Panc1 (cell line): ENCODE measurements around the gene TMEM203. TPM values are rescaled to one million over a fixed set of nuclear protein-coding genes. Genes with fewer than 3 reads are reported as not detected.

ENCODE experiments used
- ATAC-seq: fragments of 200-7000 bp; cut with Tn5 transposase; 2 replicates; pipeline ENCODE4 v1.9.1; 2020; ENCODE audit warnings: mild to moderate bottlenecking, moderate library complexity
- BruUV-seq: library from RNA; stranded (reverse); fragments of 400-500 nt; replicated peaks from 2 replicates; lab custom pipeline; 2021; lab: Mats Ljungman, UMichigan
- CTCF ChIA-PET: fragments of 300-600 bp; sonication (Branson Sonifier 250); formaldehyde crosslinking; loops from one replicate; lab custom pipeline; 2022; ENCODE audit warnings: antibody characterized with exemption; lab: Charles Lee
- POLR2A ChIA-PET: fragments of 300-600 bp; sonication (Branson Sonifier 250); formaldehyde crosslinking; loops from one replicate; lab custom pipeline; 2022; ENCODE audit warnings: antibody characterized with exemption; lab: Charles Lee
- DNase-seq: peaks from one replicate; pipeline ENCODE4 v3.0.0-alpha.2; 2010; ENCODE audit warnings: low read depth, low spot score
- H3K27ac ChIP-seq: 2 replicates; pipeline ENCODE4 v1.5.1; 2011; ENCODE audit warnings: mild to moderate bottlenecking, low read length, inconsistent platforms
- H3K27me3 ChIP-seq: fragments of 200-500 bp; sonication (Bioruptor generic); 2 replicates; pipeline ENCODE4 v1.6.0; 2014; ENCODE audit warnings: low read length, inconsistent platforms; ENCODE audit not compliant: control insufficient read depth, insufficient read depth
- H3K36me3 ChIP-seq: fragments of 200-500 bp; sonication (Bioruptor generic); 2 replicates; pipeline ENCODE4 v1.5.1; 2014; ENCODE audit warnings: inconsistent platforms, mild to moderate bottlenecking, low read length, moderate library complexity; ENCODE audit not compliant: control insufficient read depth, insufficient read depth
- H3K4me1 ChIP-seq: 2 replicates; pipeline ENCODE4 v1.5.1; 2011; ENCODE audit warnings: inconsistent platforms, mild to moderate bottlenecking, low read length, moderate library complexity; ENCODE audit not compliant: control insufficient read depth, insufficient read depth
- H3K4me3 ChIP-seq, 2 experiments: 2 replicates each; pipeline ENCODE4 v1.5.1; 2011 to 2012; ENCODE audit warnings: low read depth in 2 of 2, low read length in 2 of 2, mild to moderate bottlenecking in 2 of 2, inconsistent platforms in 1 of 2, moderate library complexity in 1 of 2
- H3K9me3 ChIP-seq: fragments of 200-500 bp; sonication (Bioruptor generic); 2 replicates; pipeline ENCODE4 v1.5.1; 2014; ENCODE audit warnings: low read depth, mild to moderate bottlenecking, inconsistent platforms, low read length, moderate library complexity; ENCODE audit not compliant: control insufficient read depth, insufficient read depth
- CTCF ChIP-seq: fragments of 450-650 bp; IDR thresholded peaks from 2 replicates; pipeline ENCODE4 v1.5.1; 2017; ENCODE audit warnings: mild to moderate bottlenecking
- POLR2AphosphoS5 ChIP-seq: IDR thresholded peaks from 2 replicates; pipeline ENCODE4 v1.6.1; 2012; ENCODE audit warnings: mild to moderate bottlenecking, low read depth, low read length, moderate library complexity
- REST ChIP-seq, 2 experiments: IDR thresholded peaks; 2 replicates each; pipeline ENCODE4 v1.6.1; 2011 to 2012; ENCODE audit warnings: low read depth in 2 of 2, control low read depth in 1 of 2, low read length in 1 of 2, mild to moderate bottlenecking in 1 of 2, moderate library complexity in 1 of 2; ENCODE audit not compliant: insufficient read depth in 1 of 2
- SIN3A ChIP-seq: IDR thresholded peaks from 2 replicates; pipeline ENCODE4 v1.6.1; 2012; ENCODE audit warnings: low read depth, mild to moderate bottlenecking, low read length, moderate library complexity, borderline replicate concordance; ENCODE audit not compliant: insufficient read depth
- TCF7L2 ChIP-seq: IDR thresholded peaks from 2 replicates; pipeline ENCODE4 v1.6.1; 2011; ENCODE audit warnings: mild to moderate bottlenecking, low read depth, low read length, inconsistent platforms
- in situ Hi-C: cut with HindIII; loops from 2 replicates; pipeline ENCODE4 v1.10.0; 2016; ENCODE audit warnings: low sequenced_read_pairs, low pct_unique_long_range_greater_than_20kb
- intact Hi-C: fragments of 100-400 bp; cut with micrococcal nuclease; formaldehyde crosslinking; loops from one replicate; pipeline ENCODE4 v1.10.0; 2022; ENCODE audit not compliant: unreplicated experiment
- total RNA-seq: library from RNA; stranded (reverse); gene quantifications from one replicate; pipeline ENCODE4 v1.2.1, GENCODE V29; 2021; ENCODE audit not compliant: unreplicated experiment

TMEM203 gene
- total RNA-seq, 1 experiment from 2014 or later = 25.4 TPM

GRCh38 chr9:137247135-137247915 is 41.9 kb upstream of the TMEM203 start:
- ATAC-seq (no peak), DNase-seq (no peak)
- Histone ChIP-seq H3K27me3 (no peaks in the 10 kb centered on the region), H3K27ac (no peak overlapping the region), H3K9me3 (no peaks in the 10 kb centered on the region), H3K4me3 (no peak overlapping the region), H3K4me1 (peaks cover 16% of the 10 kb centered on the region), H3K36me3 (no peaks in the 10 kb centered on the region)
- in situ Hi-C loops = no loop called here
- ChIA-PET POLR2A (interaction anchor here (0.6 kb wide), 1 partner anchor 117 kb away, joined by 10 read pairs; no protein-coding TSS in a partner anchor), CTCF (interaction anchor here (0.6 kb wide), 1 partner anchor 136 kb away, joined by 3 read pairs; no protein-coding TSS in a partner anchor)
- intact Hi-C loops = no loop called here
- TF ChIP-seq TCF7L2 (no peak), CTCF (no peak), SIN3A (no peak), POLR2AphosphoS5 (no peak), REST (IDR thresholded peaks at IDR 0.05; ENCODE audit: insufficient read depth in 1 of 2, low read depth in 2 of 2, low read length in 1 of 2) (no peak)
- no TSS peak for BruUV-seq

GRCh38 chr9:137245450-137246421 is 40.3 kb upstream of the TMEM203 start:
- intact Hi-C loops (no loop called here), in situ Hi-C loops (no loop called here)
- Histone ChIP-seq H3K27me3 (no peaks in the 10 kb centered on the region), H3K4me3 (no peak overlapping the region), H3K9me3 (no peaks in the 10 kb centered on the region), H3K4me1 (peaks cover 16% of the 10 kb centered on the region), H3K27ac (no peak overlapping the region), H3K36me3 (peaks cover 4% of the 10 kb centered on the region)
- TF ChIP-seq POLR2AphosphoS5 (no peak), SIN3A (no peak), CTCF (no peak), REST (IDR thresholded peaks at IDR 0.05; ENCODE audit: insufficient read depth in 1 of 2, low read depth in 2 of 2, low read length in 1 of 2) (no peak), TCF7L2 (no peak)
- no peak for ATAC-seq
- no peak for DNase-seq
- BruUV-seq = no TSS peak
- POLR2A ChIA-PET = no interaction called here
- CTCF ChIA-PET = no interaction called here
